HEK293 (cell line): ENCODE measurements around the gene ANO8.
A peak's percentile ranks its signal among the peaks of the same experiment; 100 is the strongest.

Experiments
- BCL11A ChIP-seq: fragments of 450-650 bp; formaldehyde crosslinking; IDR thresholded peaks from 2 replicates; pipeline ENCODE4 v1.5.1; 2016; ENCODE audit warnings: low read depth, missing biosample characterization, missing genetic modification characterization
- KLF1 ChIP-seq: fragments of 450-650 bp; formaldehyde crosslinking; IDR thresholded peaks from 2 replicates; pipeline ENCODE4 v1.5.1; 2016; ENCODE audit warnings: missing biosample characterization, missing genetic modification characterization
- SCRT1 ChIP-seq: fragments of 450-650 bp; formaldehyde crosslinking; IDR thresholded peaks from 2 replicates; pipeline ENCODE4 v1.5.1; 2016; ENCODE audit warnings: missing biosample characterization, missing genetic modification characterization, borderline replicate concordance
- SCRT2 ChIP-seq: fragments of 450-650 bp; formaldehyde crosslinking; IDR thresholded peaks from 2 replicates; pipeline ENCODE4 v1.5.1; 2016; ENCODE audit warnings: missing biosample characterization, missing genetic modification characterization
- ZBTB21 ChIP-seq: fragments of 450-650 bp; formaldehyde crosslinking; IDR thresholded peaks from 2 replicates; pipeline ENCODE4 v1.5.1; 2017; ENCODE audit warnings: missing biosample characterization, missing genetic modification characterization
- ZIC2 ChIP-seq: fragments of 450-650 bp; formaldehyde crosslinking; IDR thresholded peaks from 2 replicates; pipeline ENCODE4 v1.5.1; 2016; ENCODE audit warnings: missing biosample characterization, missing genetic modification characterization
- ZNF2 ChIP-seq: fragments of 450-650 bp; formaldehyde crosslinking; IDR thresholded peaks from 2 replicates; pipeline ENCODE4 v1.5.1; 2016; ENCODE audit warnings: missing biosample characterization, missing genetic modification characterization
- ZNF214 ChIP-seq: fragments of 450-650 bp; formaldehyde crosslinking; IDR thresholded peaks from 2 replicates; pipeline ENCODE4 v1.5.1; 2017; ENCODE audit warnings: missing biosample characterization, mild to moderate bottlenecking, missing genetic modification characterization, borderline replicate concordance
- ZNF561 ChIP-seq: fragments of 450-650 bp; IDR thresholded peaks from 2 replicates; pipeline ENCODE4 v1.5.1; 2018; ENCODE audit warnings: missing biosample characterization, missing genetic modification characterization, borderline replicate concordance
- ZNF610 ChIP-seq: fragments of 450-650 bp; formaldehyde crosslinking; IDR thresholded peaks from 2 replicates; pipeline ENCODE4 v1.5.1; 2016; ENCODE audit warnings: missing biosample characterization, missing genetic modification characterization, borderline replicate concordance
- ZNF629 ChIP-seq: fragments of 450-650 bp; formaldehyde crosslinking; IDR thresholded peaks from 2 replicates; pipeline ENCODE4 v1.5.1; 2017; ENCODE audit warnings: missing biosample characterization, missing genetic modification characterization
- ZNF654 ChIP-seq: fragments of 450-650 bp; formaldehyde crosslinking; IDR thresholded peaks from 2 replicates; pipeline ENCODE4 v1.5.1; 2016; ENCODE audit warnings: low read depth, missing biosample characterization, missing genetic modification characterization
- ZNF768 ChIP-seq: fragments of 450-650 bp; formaldehyde crosslinking; IDR thresholded peaks from 2 replicates; pipeline ENCODE4 v1.5.1; 2018; ENCODE audit warnings: missing biosample characterization, mild to moderate bottlenecking, missing genetic modification characterization
- ZNF792 ChIP-seq: fragments of 450-650 bp; formaldehyde crosslinking; IDR thresholded peaks from 2 replicates; pipeline ENCODE4 v1.5.1; 2016; ENCODE audit warnings: missing biosample characterization, missing genetic modification characterization
- ZNF843 ChIP-seq: fragments of 450-650 bp; formaldehyde crosslinking; IDR thresholded peaks from 2 replicates; pipeline ENCODE4 v1.5.1; 2016; ENCODE audit warnings: missing biosample characterization, missing genetic modification characterization
- TF ChIP-seq, protein P1 (sequence below): sonication (generic); formaldehyde crosslinking; IDR thresholded peaks from 2 replicates; pipeline ENCODE4 v1.8.1; 2022; ENCODE audit warnings: mild to moderate bottlenecking, moderate library complexity, missing genetic modification reagents
- TF ChIP-seq, protein P2 (sequence below): fragments of 450-650 bp; formaldehyde crosslinking; IDR thresholded peaks from 2 replicates; pipeline ENCODE4 v1.5.1; 2016; ENCODE audit warnings: missing biosample characterization, missing genetic modification characterization, borderline replicate concordance
- TF ChIP-seq, protein P3 (sequence below): fragments of 450-650 bp; formaldehyde crosslinking; IDR thresholded peaks from 2 replicates; pipeline ENCODE4 v1.5.1; 2017; ENCODE audit warnings: missing biosample characterization, missing genetic modification characterization
- TF ChIP-seq, protein P4 (sequence below): fragments of 450-650 bp; formaldehyde crosslinking; IDR thresholded peaks from 2 replicates; pipeline ENCODE4 v1.5.1; 2016; ENCODE audit warnings: missing biosample characterization, missing genetic modification characterization
- TF ChIP-seq, protein P5 (sequence below): fragments of 450-650 bp; formaldehyde crosslinking; IDR thresholded peaks from 2 replicates; pipeline ENCODE4 v1.5.1; 2016; ENCODE audit warnings: missing biosample characterization, missing genetic modification characterization

The ANO8 gene

DNA sequence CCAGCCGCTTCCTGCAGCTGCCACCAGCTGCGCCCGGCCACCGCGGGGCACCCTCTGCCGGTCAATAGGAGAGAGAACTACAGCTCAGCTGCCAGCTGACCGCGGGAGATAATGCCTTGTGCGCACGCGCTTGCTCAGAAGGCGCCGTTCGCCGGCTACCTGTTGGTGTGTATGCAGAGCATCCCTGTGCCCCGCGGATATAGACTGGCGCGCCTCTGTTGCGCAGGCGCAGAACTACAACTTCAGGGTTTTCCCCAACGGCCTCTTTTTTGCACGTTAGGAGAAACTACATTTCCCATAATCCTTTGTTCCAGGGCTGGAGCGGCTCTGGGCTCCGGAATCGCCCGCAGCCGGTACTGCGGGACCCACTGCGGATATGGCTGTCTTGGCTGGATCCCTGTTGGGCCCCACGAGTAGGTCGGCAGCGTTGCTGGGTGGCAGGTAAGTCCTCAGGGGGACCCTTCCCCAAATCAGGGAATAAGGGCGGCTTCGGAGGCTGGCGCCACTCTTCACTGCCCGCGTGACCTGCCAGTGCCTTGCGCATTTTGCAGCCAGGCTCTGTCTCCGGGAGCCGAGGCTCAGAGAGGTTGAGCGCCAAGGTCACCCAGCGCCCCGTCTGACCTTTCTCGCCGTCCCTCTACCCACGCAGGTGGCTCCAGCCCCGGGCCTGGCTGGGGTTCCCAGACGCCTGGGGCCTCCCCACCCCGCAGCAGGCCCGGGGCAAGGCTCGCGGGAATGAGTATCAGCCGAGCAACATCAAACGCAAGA lies 29.0 kb downstream of the ANO8 start, which contains the start of gene MRPL34 (continued):
- TF ChIP-seq, protein P1, sequence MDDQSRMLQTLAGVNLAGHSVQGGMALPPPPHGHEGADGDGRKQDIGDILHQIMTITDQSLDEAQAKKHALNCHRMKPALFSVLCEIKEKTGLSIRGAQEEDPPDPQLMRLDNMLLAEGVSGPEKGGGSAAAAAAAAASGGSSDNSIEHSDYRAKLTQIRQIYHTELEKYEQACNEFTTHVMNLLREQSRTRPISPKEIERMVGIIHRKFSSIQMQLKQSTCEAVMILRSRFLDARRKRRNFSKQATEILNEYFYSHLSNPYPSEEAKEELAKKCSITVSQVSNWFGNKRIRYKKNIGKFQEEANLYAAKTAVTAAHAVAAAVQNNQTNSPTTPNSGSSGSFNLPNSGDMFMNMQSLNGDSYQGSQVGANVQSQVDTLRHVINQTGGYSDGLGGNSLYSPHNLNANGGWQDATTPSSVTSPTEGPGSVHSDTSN (CRISPR knock-in tag) = 0 out of 2 replicates have a peak, but pooled peaks have one; percentile 39
- peak; percentile 96 for TF ChIP-seq SCRT1 (tag by site-specific recombination)
- TF ChIP-seq ZNF768 (tag by site-specific recombination) = peak; percentile 98; the same call in 1 of the 2 replicates
- TF ChIP-seq, protein P2, sequence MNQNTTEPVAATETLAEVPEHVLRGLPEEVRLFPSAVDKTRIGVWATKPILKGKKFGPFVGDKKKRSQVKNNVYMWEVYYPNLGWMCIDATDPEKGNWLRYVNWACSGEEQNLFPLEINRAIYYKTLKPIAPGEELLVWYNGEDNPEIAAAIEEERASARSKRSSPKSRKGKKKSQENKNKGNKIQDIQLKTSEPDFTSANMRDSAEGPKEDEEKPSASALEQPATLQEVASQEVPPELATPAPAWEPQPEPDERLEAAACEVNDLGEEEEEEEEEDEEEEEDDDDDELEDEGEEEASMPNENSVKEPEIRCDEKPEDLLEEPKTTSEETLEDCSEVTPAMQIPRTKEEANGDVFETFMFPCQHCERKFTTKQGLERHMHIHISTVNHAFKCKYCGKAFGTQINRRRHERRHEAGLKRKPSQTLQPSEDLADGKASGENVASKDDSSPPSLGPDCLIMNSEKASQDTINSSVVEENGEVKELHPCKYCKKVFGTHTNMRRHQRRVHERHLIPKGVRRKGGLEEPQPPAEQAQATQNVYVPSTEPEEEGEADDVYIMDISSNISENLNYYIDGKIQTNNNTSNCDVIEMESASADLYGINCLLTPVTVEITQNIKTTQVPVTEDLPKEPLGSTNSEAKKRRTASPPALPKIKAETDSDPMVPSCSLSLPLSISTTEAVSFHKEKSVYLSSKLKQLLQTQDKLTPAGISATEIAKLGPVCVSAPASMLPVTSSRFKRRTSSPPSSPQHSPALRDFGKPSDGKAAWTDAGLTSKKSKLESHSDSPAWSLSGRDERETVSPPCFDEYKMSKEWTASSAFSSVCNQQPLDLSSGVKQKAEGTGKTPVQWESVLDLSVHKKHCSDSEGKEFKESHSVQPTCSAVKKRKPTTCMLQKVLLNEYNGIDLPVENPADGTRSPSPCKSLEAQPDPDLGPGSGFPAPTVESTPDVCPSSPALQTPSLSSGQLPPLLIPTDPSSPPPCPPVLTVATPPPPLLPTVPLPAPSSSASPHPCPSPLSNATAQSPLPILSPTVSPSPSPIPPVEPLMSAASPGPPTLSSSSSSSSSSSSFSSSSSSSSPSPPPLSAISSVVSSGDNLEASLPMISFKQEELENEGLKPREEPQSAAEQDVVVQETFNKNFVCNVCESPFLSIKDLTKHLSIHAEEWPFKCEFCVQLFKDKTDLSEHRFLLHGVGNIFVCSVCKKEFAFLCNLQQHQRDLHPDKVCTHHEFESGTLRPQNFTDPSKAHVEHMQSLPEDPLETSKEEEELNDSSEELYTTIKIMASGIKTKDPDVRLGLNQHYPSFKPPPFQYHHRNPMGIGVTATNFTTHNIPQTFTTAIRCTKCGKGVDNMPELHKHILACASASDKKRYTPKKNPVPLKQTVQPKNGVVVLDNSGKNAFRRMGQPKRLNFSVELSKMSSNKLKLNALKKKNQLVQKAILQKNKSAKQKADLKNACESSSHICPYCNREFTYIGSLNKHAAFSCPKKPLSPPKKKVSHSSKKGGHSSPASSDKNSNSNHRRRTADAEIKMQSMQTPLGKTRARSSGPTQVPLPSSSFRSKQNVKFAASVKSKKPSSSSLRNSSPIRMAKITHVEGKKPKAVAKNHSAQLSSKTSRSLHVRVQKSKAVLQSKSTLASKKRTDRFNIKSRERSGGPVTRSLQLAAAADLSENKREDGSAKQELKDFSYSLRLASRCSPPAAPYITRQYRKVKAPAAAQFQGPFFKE (tag by site-specific recombination) = no peak
- peak; percentile 100 for TF ChIP-seq SCRT2 (tag by site-specific recombination)
- TF ChIP-seq ZNF629 = peak; percentile 61; the same call in 1 of the 2 replicates
- no peak for TF ChIP-seq ZNF214
- TF ChIP-seq, protein P3, sequence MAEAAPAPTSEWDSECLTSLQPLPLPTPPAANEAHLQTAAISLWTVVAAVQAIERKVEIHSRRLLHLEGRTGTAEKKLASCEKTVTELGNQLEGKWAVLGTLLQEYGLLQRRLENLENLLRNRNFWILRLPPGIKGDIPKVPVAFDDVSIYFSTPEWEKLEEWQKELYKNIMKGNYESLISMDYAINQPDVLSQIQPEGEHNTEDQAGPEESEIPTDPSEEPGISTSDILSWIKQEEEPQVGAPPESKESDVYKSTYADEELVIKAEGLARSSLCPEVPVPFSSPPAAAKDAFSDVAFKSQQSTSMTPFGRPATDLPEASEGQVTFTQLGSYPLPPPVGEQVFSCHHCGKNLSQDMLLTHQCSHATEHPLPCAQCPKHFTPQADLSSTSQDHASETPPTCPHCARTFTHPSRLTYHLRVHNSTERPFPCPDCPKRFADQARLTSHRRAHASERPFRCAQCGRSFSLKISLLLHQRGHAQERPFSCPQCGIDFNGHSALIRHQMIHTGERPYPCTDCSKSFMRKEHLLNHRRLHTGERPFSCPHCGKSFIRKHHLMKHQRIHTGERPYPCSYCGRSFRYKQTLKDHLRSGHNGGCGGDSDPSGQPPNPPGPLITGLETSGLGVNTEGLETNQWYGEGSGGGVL (tag by site-specific recombination) = no peak
- TF ChIP-seq BCL11A = 0 out of 2 replicates have a peak, but pooled peaks have one; percentile 65
- TF ChIP-seq, protein P4, sequence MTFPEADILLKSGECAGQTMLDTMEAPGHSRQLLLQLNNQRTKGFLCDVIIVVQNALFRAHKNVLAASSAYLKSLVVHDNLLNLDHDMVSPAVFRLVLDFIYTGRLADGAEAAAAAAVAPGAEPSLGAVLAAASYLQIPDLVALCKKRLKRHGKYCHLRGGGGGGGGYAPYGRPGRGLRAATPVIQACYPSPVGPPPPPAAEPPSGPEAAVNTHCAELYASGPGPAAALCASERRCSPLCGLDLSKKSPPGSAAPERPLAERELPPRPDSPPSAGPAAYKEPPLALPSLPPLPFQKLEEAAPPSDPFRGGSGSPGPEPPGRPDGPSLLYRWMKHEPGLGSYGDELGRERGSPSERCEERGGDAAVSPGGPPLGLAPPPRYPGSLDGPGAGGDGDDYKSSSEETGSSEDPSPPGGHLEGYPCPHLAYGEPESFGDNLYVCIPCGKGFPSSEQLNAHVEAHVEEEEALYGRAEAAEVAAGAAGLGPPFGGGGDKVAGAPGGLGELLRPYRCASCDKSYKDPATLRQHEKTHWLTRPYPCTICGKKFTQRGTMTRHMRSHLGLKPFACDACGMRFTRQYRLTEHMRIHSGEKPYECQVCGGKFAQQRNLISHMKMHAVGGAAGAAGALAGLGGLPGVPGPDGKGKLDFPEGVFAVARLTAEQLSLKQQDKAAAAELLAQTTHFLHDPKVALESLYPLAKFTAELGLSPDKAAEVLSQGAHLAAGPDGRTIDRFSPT (tag by site-specific recombination) = peak; percentile 99; the same call in 1 of the 2 replicates
- TF ChIP-seq, protein P5, sequence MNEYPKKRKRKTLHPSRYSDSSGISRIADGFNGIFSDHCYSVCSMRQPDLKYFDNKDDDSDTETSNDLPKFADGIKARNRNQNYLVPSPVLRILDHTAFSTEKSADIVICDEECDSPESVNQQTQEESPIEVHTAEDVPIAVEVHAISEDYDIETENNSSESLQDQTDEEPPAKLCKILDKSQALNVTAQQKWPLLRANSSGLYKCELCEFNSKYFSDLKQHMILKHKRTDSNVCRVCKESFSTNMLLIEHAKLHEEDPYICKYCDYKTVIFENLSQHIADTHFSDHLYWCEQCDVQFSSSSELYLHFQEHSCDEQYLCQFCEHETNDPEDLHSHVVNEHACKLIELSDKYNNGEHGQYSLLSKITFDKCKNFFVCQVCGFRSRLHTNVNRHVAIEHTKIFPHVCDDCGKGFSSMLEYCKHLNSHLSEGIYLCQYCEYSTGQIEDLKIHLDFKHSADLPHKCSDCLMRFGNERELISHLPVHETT (tag by site-specific recombination) = 0 out of 2 replicates have a peak, but pooled peaks have one; percentile 12
- TF ChIP-seq ZNF843 (tag by site-specific recombination) = peak; percentile 82; the same call in 1 of the 2 replicates
- TF ChIP-seq KLF1 (tag by site-specific recombination) = 0 out of 2 replicates have a peak, but pooled peaks have one; percentile 54
- 0 out of 2 replicates have a peak, but pooled peaks have one; percentile 52 for TF ChIP-seq ZNF2
- peak; percentile 80 for TF ChIP-seq ZNF561
- TF ChIP-seq ZNF792 (tag by site-specific recombination) = 0 out of 2 replicates have a peak, but pooled peaks have one; percentile 22
- peak; percentile 37 for TF ChIP-seq ZNF654 (tag by site-specific recombination)
- TF ChIP-seq ZNF610 (tag by site-specific recombination) = peak; percentile 34; the same call in 1 of the 2 replicates
- TF ChIP-seq ZIC2 (tag by site-specific recombination) = peak; percentile 99
- peak; percentile 47; the same call in 1 of the 2 replicates for TF ChIP-seq ZBTB21 (tag by site-specific recombination)
